Measurements from ENCODE around the gene CSNK1D.
"Not testable (repeated sequence)": the region's sequence is repeated elsewhere in the genome, so short reads cannot be mapped to it uniquely, and the experiment has no call there.

The CSNK1D gene

DNA sequence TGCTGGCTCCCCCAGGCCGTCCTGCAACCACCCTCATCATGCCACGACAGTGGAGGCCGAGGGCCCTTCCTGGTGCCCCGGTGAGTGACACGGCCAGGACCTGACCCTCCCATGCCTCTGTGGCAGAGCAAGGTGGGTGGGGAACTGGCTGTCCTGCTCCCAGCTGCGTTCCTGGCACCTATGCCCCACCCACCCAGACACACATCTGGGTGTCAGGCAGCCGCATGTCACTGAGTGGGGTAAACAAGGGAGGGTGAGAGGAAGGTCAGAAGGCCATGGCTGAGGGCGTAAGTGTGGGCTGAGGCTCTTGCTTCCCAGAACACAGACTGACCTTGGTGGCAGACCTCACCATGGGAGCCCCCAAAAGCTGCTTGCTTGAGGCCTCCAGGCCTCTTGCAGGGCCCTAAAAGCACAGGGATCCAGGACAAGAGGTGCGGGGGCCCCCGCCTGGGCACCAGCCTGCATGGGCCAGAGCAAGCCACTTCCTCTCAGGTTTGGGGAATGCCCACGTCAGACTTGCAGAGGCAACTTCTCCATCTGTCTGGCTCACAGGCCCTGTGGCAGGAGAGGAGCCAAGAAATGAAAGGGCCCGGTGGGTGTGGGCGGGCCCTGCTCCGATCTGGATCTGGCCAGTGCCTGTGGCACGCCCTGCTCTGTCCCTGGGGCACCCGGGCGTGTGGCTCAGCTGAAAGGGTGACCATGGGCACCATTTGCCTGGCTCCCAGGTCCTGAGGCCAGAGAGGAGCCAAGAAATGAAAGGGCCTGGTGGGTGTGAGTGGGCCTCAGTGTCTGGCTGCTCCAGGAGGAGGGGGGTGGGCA lies 57.0 kb downstream of the CSNK1D start:
- H3K27ac ChIP-seq: no peak overlapping the region
- TF ChIP-seq CTCF (conservative IDR thresholded peaks at IDR 0.05): no peak

DNA sequence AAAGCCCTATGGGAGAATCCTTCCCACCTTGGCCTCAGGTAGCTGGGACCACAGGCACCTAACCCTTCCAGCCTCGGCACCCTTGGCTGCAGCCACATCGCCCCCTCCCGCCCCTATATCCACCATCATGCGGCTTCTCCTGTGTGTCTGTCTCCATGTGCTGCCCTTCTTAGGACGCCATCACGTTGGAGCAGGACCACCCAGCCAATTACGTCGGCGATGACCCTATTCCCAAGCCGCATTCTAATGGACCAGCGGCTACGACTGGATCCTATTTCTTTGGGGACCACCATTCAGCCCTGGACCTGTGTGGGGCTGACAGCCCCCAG lies 57.6 kb downstream of the CSNK1D start:
- TF ChIP-seq CTCF (conservative IDR thresholded peaks at IDR 0.05): no peak
- H3K27ac ChIP-seq: no peak overlapping the region

DNA sequence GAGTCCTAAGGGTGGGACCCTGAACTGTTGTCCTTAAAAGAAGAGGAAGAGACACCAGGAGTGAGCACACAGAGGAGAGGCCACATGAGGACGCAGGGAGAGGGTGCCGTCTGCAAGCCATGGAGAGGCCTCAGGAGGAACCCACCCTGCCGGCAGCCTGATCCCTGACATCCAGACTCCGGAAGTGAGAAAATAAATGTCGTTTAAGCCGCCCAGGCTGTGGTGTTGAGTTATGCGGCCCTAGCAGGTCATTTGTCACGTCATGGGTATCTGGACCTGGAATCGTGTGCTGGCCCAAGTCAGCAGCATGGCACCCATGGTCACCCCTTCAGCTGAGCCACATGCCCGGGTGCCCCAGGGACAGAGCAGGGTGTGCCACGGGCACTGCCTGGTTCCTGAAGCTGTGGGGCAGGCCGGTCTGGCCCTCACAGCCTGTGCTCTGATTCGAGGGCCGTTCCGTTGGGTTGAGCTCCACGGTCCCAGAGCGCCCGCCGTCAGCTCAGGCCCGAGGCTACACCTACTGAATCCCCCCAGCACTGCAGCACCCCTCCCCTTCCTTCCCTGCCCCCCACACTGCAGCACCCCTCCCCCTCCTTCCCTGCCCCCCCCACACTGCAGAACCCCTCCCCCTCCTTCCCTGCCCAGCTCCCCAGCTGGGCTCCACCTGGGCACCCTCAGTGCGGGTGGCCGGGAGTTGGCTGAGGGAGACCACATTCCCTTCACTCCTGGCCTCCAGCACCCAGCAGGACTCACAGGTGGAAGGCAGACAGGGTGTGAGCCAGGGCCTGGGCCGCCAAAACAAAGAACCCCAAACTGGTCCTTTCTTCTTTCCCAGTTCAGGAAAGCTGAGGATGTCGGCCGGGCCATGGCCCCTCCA lies 58.2 kb downstream of the CSNK1D start:
- no peak overlapping the region for H3K27ac ChIP-seq
- TF ChIP-seq CTCF (conservative IDR thresholded peaks at IDR 0.05): no peak

GRCh38 chr17:82214012-82214628 lies 59.4 kb downstream of the CSNK1D start:
- TF ChIP-seq CTCF (conservative IDR thresholded peaks at IDR 0.05): no peak
- H3K27ac ChIP-seq: no peak overlapping the region; the same call in 1 of the 2 replicates

DNA sequence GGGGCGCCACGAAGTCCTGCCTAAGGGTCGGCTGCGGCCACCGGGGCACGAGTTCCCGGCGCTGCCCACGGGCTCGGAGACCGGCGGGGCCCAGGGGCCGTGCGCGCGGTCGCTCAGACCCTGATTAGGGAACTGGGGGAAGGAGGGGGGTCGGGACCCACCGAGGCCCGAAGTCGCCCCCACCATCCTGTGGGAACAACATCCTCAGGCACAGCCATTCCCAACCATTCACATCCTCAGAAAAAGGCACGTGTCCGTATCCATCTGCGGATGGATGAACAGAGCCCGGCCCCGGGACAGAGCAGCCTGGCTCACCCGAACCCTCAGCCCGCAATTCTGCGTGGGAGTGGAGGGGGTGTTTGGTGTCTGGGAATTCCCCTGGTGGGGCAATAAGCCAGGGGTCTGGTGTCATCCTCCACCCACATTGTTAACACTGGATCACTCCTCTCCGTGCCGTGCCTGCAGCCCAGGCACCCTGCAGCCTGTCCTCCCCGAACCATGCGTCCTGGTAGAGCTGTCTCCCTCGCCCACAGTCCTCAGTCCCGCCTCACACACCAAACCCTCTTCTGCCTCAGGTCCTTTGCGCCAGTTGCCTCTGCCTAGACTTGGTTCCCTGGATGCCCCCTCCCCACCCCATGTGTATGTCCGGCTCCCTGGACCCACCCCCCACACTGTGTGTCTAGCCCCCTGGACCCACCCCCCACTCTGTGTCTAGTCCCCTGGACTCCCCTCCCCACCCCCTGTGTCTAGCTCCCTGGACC lies 60.1 kb downstream of the CSNK1D start:
- peak overlapping the region; percentile 91 for H3K27ac ChIP-seq
- no peak for TF ChIP-seq CTCF (conservative IDR thresholded peaks at IDR 0.05)

GRCh38 chr17:82212331-82213250 lies 60.9 kb downstream of the CSNK1D start, which contains the start of gene CCDC57:
CCDC57 (minus strand) TSS chr17:82212842; CDS start chr17:82201944, 10,898 bp downstream.
- TF ChIP-seq CTCF (conservative IDR thresholded peaks at IDR 0.05): no peak
- peak within 1 kb of the TSS; percentile 91 for H3K27ac ChIP-seq

GRCh38 chr17:82210655-82211054 lies 62.8 kb downstream of the CSNK1D start:
- H3K27ac ChIP-seq: not testable (repeated sequence)

All from VCaP (cell line).